ENCODE results near the gene GFOD1.

- TF ChIP-seq YY1 (IDR thresholded peaks at IDR 0.05; ENCODE audit: low read depth) (no peak), EP300 (IDR thresholded peaks at IDR 0.05; ENCODE audit: borderline replicate concordance) (no peak), TAF1 (IDR thresholded peaks at IDR 0.05; ENCODE audit: low read depth) (no peak)
Observed at GRCh38 chr6:13355999-13356785, 131.2 kb downstream of the GFOD1 start.
